GM10266 (cell line): ENCODE data around the gene ITPKB.
"Not testable (repeated sequence)": the region's sequence is repeated elsewhere in the genome, so short reads cannot be mapped to it uniquely, and the experiment has no call there.

Source experiments
- DNase-seq: peaks from one replicate; pipeline ENCODE4 v3.0.0; 2012; ENCODE audit errors: extremely low spot score
- CTCF ChIP-seq: IDR thresholded peaks from 2 replicates; pipeline ENCODE4 v1.5.1; 2012; ENCODE audit warnings: mild to moderate bottlenecking, low read depth; ENCODE audit not compliant: control insufficient read depth, insufficient read depth; ENCODE audit errors: missing control alignments

Gene ITPKB

GRCh38 chr1:226782845-226783601 is 43.9 kb upstream of the ITPKB start:
- no peak for DNase-seq
- no peak for TF ChIP-seq CTCF

GRCh38 chr1:226781937-226782609 is 43.0 kb upstream of the ITPKB start:
- TF ChIP-seq CTCF = no peak
- no peak for DNase-seq

GRCh38 chr1:226779561-226779960 is 40.5 kb upstream of the ITPKB start:
- no peak for TF ChIP-seq CTCF
- no peak for DNase-seq

GRCh38 chr1:226778657-226779058 is 39.6 kb upstream of the ITPKB start:
- no peak for TF ChIP-seq CTCF
- DNase-seq = no peak

GRCh38 chr1:226776975-226777374 is 37.9 kb upstream of the ITPKB start:
- TF ChIP-seq CTCF = no peak
- DNase-seq = no peak

GRCh38 chr1:226776066-226776465 is 37.0 kb upstream of the ITPKB start:
- no peak for DNase-seq
- no peak for TF ChIP-seq CTCF

- DNase-seq = peak; percentile 34
Observed at GRCh38 chr1:226772446-226773139, 33.5 kb upstream of the ITPKB start.

GRCh38 chr1:226767170-226767569 is 28.1 kb upstream of the ITPKB start:
- not testable (repeated sequence) for DNase-seq

More at GRCh38 chr1:226772446-226773139, 33.5 kb upstream of the ITPKB start:
- no peak for TF ChIP-seq CTCF
